ENCODE data around the gene TUBB3. TPM values are rescaled to one million over a fixed set of nuclear protein-coding genes. Genes with fewer than 3 reads are reported as not detected.
A peak's percentile ranks its signal among the peaks of the same experiment; 100 is the strongest.

The TUBB3 gene
- total RNA-seq, 1 donor from 2014 or later = 3,960 TPM

DNA sequence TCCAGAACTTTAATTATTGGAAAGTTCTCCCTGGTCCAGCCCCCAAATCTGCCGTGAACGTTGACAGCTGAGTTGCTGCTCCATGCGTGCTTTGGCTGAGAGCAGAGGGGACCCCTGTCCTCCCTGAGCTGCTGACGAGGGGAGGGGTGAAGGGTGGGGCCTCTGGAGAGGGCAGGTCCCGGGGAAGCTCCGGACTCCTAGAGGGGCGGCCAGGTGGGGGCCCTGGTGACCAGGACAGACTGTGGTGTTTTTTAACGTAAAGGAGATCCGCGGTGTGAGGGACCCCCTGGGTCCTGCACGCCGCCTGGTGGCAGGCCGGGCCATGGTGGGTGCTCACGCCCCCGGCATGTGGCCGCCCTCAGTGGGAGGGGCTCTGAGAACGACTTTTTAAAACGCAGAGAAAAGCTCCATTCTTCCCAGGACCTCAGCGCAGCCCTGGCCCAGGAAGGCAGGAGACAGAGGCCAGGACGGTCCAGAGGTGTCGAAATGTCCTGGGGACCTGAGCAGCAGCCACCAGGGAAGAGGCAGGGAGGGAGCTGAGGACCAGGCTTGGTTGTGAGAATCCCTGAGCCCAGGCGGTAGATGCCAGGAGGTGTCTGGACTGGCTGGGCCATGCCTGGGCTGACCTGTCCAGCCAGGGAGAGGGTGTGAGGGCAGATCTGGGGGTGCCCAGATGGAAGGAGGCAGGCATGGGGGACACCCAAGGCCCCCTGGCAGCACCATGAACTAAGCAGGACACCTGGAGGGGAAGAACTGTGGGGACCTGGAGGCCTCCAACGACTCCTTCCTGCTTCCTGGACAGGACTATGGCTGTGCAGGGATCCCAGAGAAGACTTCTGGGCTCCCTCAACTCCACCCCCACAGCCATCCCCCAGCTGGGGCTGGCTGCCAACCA lies 4.4 kb upstream of the TUBB3 start, which contains the start of gene MC1R:
Gene MC1R (plus strand): TSS at position 410 of the 895 bp plus-strand sequence. CDS start 397 bp downstream, at position 807.
- peak within 1 kb of the TSS; percentile 81 for H3K4me3 Mint-ChIP-seq (ENCODE audit: unreplicated experiment)
- H3K36me3 Mint-ChIP-seq (ENCODE audit: unreplicated experiment) = no peaks in the 10 kb centered on the region
- TF ChIP-seq, protein P1, sequence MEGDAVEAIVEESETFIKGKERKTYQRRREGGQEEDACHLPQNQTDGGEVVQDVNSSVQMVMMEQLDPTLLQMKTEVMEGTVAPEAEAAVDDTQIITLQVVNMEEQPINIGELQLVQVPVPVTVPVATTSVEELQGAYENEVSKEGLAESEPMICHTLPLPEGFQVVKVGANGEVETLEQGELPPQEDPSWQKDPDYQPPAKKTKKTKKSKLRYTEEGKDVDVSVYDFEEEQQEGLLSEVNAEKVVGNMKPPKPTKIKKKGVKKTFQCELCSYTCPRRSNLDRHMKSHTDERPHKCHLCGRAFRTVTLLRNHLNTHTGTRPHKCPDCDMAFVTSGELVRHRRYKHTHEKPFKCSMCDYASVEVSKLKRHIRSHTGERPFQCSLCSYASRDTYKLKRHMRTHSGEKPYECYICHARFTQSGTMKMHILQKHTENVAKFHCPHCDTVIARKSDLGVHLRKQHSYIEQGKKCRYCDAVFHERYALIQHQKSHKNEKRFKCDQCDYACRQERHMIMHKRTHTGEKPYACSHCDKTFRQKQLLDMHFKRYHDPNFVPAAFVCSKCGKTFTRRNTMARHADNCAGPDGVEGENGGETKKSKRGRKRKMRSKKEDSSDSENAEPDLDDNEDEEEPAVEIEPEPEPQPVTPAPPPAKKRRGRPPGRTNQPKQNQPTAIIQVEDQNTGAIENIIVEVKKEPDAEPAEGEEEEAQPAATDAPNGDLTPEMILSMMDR (IDR thresholded peaks at IDR 0.05; ENCODE audit: partially characterized antibody, unreplicated experiment) = peak; percentile 77
- peaks cover 27% of the 10 kb centered on the region for H3K27me3 Mint-ChIP-seq (ENCODE audit: unreplicated experiment)
- H3K4me1 Mint-ChIP-seq (ENCODE audit: low read depth, unreplicated experiment) = peaks cover 3% of the 10 kb centered on the region
- peaks cover 15% of the 10 kb centered on the region for H3K9me3 Mint-ChIP-seq (ENCODE audit: unreplicated experiment)
- peak; percentile 72 for DNase-seq
- peak within 1 kb of the TSS; percentile 59 for H3K27ac Mint-ChIP-seq (ENCODE audit: unreplicated experiment)

DNA sequence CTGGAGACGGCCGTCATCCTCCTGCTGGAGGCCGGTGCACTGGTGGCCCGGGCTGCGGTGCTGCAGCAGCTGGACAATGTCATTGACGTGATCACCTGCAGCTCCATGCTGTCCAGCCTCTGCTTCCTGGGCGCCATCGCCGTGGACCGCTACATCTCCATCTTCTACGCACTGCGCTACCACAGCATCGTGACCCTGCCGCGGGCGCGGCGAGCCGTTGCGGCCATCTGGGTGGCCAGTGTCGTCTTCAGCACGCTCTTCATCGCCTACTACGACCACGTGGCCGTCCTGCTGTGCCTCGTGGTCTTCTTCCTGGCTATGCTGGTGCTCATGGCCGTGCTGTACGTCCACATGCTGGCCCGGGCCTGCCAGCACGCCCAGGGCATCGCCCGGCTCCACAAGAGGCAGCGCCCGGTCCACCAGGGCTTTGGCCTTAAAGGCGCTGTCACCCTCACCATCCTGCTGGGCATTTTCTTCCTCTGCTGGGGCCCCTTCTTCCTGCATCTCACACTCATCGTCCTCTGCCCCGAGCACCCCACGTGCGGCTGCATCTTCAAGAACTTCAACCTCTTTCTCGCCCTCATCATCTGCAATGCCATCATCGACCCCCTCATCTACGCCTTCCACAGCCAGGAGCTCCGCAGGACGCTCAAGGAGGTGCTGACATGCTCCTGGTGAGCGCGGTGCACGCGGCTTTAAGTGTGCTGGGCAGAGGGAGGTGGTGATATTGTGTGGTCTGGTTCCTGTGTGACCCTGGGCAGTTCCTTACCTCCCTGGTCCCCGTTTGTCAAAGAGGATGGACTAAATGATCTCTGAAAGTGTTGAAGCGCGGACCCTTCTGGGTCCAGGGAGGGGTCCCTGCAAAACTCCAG lies 3.4 kb upstream of the TUBB3 start:
- peaks cover 18% of the 10 kb centered on the region for H3K9me3 Mint-ChIP-seq (ENCODE audit: unreplicated experiment)
- no peak overlapping the region for H3K27ac Mint-ChIP-seq (ENCODE audit: unreplicated experiment)
- peaks cover 25% of the 10 kb centered on the region for H3K27me3 Mint-ChIP-seq (ENCODE audit: unreplicated experiment)
- DNase-seq = no peak
- H3K36me3 Mint-ChIP-seq (ENCODE audit: unreplicated experiment) = no peaks in the 10 kb centered on the region
- TF ChIP-seq, protein P1 (IDR thresholded peaks at IDR 0.05; ENCODE audit: partially characterized antibody, unreplicated experiment) = no peak
- H3K4me3 Mint-ChIP-seq (ENCODE audit: unreplicated experiment) = peak overlapping the region; percentile 81
- peaks cover 3% of the 10 kb centered on the region for H3K4me1 Mint-ChIP-seq (ENCODE audit: low read depth, unreplicated experiment)

DNA sequence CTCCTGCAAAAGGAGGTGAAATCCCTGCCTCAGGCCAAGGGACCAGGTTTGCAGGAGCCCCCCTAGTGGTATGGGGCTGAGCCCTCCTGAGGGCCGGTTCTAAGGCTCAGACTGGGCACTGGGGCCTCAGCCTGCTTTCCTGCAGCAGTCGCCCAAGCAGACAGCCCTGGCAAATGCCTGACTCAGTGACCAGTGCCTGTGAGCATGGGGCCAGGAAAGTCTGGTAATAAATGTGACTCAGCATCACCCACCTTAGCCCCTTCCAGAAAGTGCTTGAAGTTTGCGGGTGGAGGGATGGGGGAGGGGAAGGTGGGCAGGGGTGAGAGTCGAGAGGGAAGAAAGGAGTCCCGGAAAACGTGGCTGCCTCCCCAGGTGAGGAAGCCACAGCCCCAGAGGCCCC lies 2.4 kb upstream of the TUBB3 start:
- Mint-ChIP-seq H3K9me3 (ENCODE audit: unreplicated experiment) (peaks cover 26% of the 10 kb centered on the region), H3K27me3 (ENCODE audit: unreplicated experiment) (peaks cover 32% of the 10 kb centered on the region), H3K4me1 (ENCODE audit: low read depth, unreplicated experiment) (peaks cover 3% of the 10 kb centered on the region), H3K27ac (ENCODE audit: unreplicated experiment) (peak overlapping the region; percentile 82), H3K36me3 (ENCODE audit: unreplicated experiment) (no peaks in the 10 kb centered on the region), H3K4me3 (ENCODE audit: unreplicated experiment) (peak overlapping the region; percentile 80)
- no peak for DNase-seq
- TF ChIP-seq, protein P1 (IDR thresholded peaks at IDR 0.05; ENCODE audit: partially characterized antibody, unreplicated experiment) = no peak

DNA sequence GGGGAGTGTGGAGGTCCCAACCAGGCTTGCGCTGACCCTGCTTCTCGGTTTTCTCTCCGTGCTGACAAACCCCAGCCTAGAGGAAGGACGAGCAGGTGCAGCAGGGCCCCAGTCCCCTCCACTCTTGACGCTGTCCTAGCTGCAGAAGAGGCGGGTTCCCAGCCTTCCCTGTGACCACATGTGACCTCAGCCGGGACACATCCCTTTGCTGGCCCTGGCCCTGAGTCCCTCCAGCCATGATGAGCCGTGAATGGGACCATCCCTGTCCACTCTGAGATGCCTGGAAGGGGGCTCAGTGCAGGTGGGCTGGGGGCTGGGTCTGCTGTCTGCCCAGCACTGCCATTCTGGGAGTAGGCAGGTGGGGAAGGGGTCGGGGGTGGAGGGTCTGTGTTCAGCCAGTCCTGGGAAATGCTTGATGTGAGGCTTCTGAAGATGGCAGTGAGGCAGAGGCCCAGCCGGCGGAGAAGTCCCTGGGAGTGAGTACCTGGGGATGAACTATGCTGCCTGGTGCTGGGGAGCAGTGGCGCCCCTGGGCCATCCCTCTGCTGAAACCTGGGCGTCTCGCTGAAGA lies 1.9 kb upstream of the TUBB3 start:
- DNase-seq = peak; percentile 57
- TF ChIP-seq, protein P1 (IDR thresholded peaks at IDR 0.05; ENCODE audit: partially characterized antibody, unreplicated experiment) = no peak
- peak overlapping the region; percentile 98 for H3K4me3 Mint-ChIP-seq (ENCODE audit: unreplicated experiment)
- peak overlapping the region; percentile 100 for H3K27ac Mint-ChIP-seq (ENCODE audit: unreplicated experiment)
- no peaks in the 10 kb centered on the region for H3K36me3 Mint-ChIP-seq (ENCODE audit: unreplicated experiment)
- H3K27me3 Mint-ChIP-seq (ENCODE audit: unreplicated experiment) = peaks cover 30% of the 10 kb centered on the region
- H3K9me3 Mint-ChIP-seq (ENCODE audit: unreplicated experiment) = peaks cover 24% of the 10 kb centered on the region
- peaks cover 3% of the 10 kb centered on the region for H3K4me1 Mint-ChIP-seq (ENCODE audit: low read depth, unreplicated experiment)

All from glutamatergic neuron (in vitro differentiated cells).